MCF 10A (cell line): ENCODE measurements around the gene CAP2. TPM values are rescaled to one million over a fixed set of nuclear protein-coding genes. Genes with fewer than 3 reads are reported as not detected.

Experiments
- BruUV-seq: library from RNA; stranded (reverse); fragments of 400-500 nt; replicated peaks from 2 replicates; lab custom pipeline; 2021; lab: Mats Ljungman, UMichigan
- CTCF ChIA-PET: fragments of 300-600 bp; sonication (Branson Sonifier 250); formaldehyde crosslinking; extraction: SDS; loops from one replicate; lab custom pipeline; 2021; ENCODE audit warnings: antibody characterized with exemption, inconsistent platforms; lab: Yijun Ruan, JAX
- POLR2A ChIA-PET: fragments of 300-600, 350-650 bp; sonication (Branson Sonifier 250); formaldehyde crosslinking; extraction: SDS; loops from one replicate; lab custom pipeline; 2020; ENCODE audit warnings: antibody characterized with exemption, inconsistent platforms; lab: Yijun Ruan, JAX
- DNase-seq: peaks from one replicate; pipeline ENCODE4 v3.0.0-alpha.2; 2018; ENCODE audit not compliant: unreplicated experiment
- H3K27ac Mint-ChIP-seq: one replicate; pipeline ENCODE4 v1.8.0; 2022; ENCODE audit warnings: mild to moderate bottlenecking, low read depth, mixed read lengths; ENCODE audit not compliant: unreplicated experiment
- H3K27me3 Mint-ChIP-seq: one replicate; pipeline ENCODE4 v1.8.0; 2022; ENCODE audit warnings: mixed read lengths; ENCODE audit not compliant: insufficient read depth, unreplicated experiment
- H3K36me3 Mint-ChIP-seq: one replicate; pipeline ENCODE4 v1.8.0; 2022; ENCODE audit warnings: mild to moderate bottlenecking, moderate library complexity, mixed read lengths; ENCODE audit not compliant: insufficient read depth, unreplicated experiment
- H3K4me1 Mint-ChIP-seq: one replicate; pipeline ENCODE4 v1.8.0; 2022; ENCODE audit warnings: mixed read lengths; ENCODE audit not compliant: insufficient read depth, unreplicated experiment
- H3K4me3 Mint-ChIP-seq: one replicate; pipeline ENCODE4 v1.8.0; 2022; ENCODE audit warnings: mild to moderate bottlenecking, moderate library complexity, mixed read lengths; ENCODE audit not compliant: unreplicated experiment
- H3K9me3 Mint-ChIP-seq: one replicate; pipeline ENCODE4 v1.8.0; 2022; ENCODE audit warnings: mixed read lengths; ENCODE audit not compliant: unreplicated experiment
- CTCF ChIP-seq: fragments of 200-600 bp; IDR thresholded peaks from one replicate; pipeline ENCODE4 v1.8.0; 2022; ENCODE audit warnings: antibody characterized with exemption, mild to moderate bottlenecking; ENCODE audit not compliant: unreplicated experiment
- intact Hi-C: fragments of 100-400 bp; cut with micrococcal nuclease; formaldehyde crosslinking; loops from 2 replicates; pipeline ENCODE4 v1.14.1; 2022
- total RNA-seq: library from RNA; stranded (reverse); gene quantifications from 2 replicates; pipeline ENCODE4 v1.2.3, GENCODE V29; 2022

CAP2 gene
- total RNA-seq, 1 experiment from 2014 or later = 12.3 TPM

DNA sequence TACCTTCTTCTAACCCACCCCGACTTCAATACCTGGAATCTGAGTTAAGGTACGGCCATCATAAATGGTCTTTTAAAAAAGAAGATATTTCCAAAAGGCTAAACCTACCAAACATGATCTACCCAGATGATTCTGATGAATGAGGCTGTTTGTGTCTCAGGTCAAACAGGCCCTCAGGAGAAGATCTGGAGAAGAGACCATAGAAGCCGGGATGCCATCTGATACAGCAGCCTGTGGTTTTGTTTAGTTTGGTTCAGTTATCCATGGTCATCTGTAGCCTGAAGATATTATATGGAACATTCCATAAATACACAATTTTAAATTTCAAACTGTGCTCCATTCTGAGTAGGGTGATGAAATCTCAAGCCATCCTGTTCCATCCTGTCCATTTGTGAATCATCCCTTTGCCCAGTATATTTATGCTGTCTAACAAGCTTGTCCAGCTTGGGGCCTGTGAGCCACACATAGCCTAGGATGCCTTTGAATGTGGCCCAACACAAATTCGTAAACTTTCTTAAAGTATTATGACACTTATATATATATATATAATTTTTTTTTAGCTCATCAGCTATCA, 4.0 kb upstream of the CAP2 start:
- Mint-ChIP-seq H3K9me3 (no peaks in the 10 kb centered on the region), H3K27ac (peak overlapping the region; percentile 36)
- intact Hi-C loops = no loop called here

GRCh38 chr6:17390276-17390675, 3.1 kb upstream of the CAP2 start:
- BruUV-seq = no TSS peak
- Mint-ChIP-seq H3K27ac (peak overlapping the region; percentile 36), H3K4me1 (peaks cover 26% of the 10 kb centered on the region), H3K27me3 (no peaks in the 10 kb centered on the region), H3K9me3 (no peaks in the 10 kb centered on the region), H3K36me3 (no peaks in the 10 kb centered on the region), H3K4me3 (no peak overlapping the region)
- no peak for TF ChIP-seq CTCF
- CTCF ChIA-PET = interaction anchor here (0.6 to 0.7 kb wide), 3 partner anchors 10 to 1959 kb away, joined by 3 to 4 read pairs (median 3); no protein-coding TSS in a partner anchor
- intact Hi-C loops = loop anchor here (5.0 to 10.0 kb wide), 2 partner anchors 108 to 185 kb away; partner anchors contain the start of gene RBM24
- POLR2A ChIA-PET = no interaction called here
- DNase-seq = no peak

More for the DNA sequence above, 4.0 kb upstream of the CAP2 start:
- POLR2A ChIA-PET = no interaction called here
- CTCF ChIA-PET = interaction anchor here (0.6 to 0.7 kb wide), 2 partner anchors 1207 to 1958 kb away, joined by 3 to 4 read pairs; no protein-coding TSS in a partner anchor
- no peaks in the 10 kb centered on the region for H3K36me3 Mint-ChIP-seq
- TSS peak; percentile 82 for BruUV-seq
- H3K27me3 Mint-ChIP-seq = no peaks in the 10 kb centered on the region
- H3K4me1 Mint-ChIP-seq = peaks cover 22% of the 10 kb centered on the region
- no peak for TF ChIP-seq CTCF
- peak; percentile 60 for DNase-seq
- H3K4me3 Mint-ChIP-seq = no peak overlapping the region

DNA sequence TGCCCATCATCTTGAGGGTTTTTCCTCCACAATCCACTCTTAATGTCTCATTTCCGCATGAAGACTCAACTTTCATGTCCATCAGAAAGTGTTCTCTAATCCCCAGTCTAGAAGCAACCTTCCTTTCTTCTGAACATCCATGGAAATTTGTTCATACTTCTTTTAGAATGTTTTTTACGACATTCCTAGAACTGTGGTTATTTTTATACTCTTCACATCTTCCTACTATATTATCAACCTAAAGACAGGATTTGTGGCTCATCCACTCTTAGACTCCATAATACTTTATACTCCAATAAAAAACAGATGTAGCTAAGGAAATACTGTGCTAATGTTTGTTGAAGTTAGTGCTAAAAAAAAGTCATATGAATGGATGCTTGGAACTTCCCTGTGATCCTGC, 1.4 kb upstream of the CAP2 start:
- TF ChIP-seq CTCF = no peak
- no TSS peak for BruUV-seq
- CTCF ChIA-PET = no interaction called here
- Mint-ChIP-seq H3K27ac (no peak overlapping the region), H3K36me3 (no peaks in the 10 kb centered on the region), H3K27me3 (no peaks in the 10 kb centered on the region), H3K4me1 (peaks cover 21% of the 10 kb centered on the region), H3K9me3 (no peaks in the 10 kb centered on the region), H3K4me3 (no peak overlapping the region)
- intact Hi-C loops = loop anchor here (5.0 to 10.0 kb wide), 2 partner anchors 110 to 183 kb away; partner anchors contain the start of gene RBM24
- POLR2A ChIA-PET = no interaction called here
- DNase-seq = no peak

- no peak for TF ChIP-seq CTCF
- ChIA-PET CTCF (no interaction called here), POLR2A (interaction anchor here (0.7 to 1.6 kb wide), 5 partner anchors 12 to 153 kb away, joined by 3 to 4 read pairs (median 3); no protein-coding TSS in a partner anchor)
- DNase-seq = peak; percentile 83
- H3K27ac Mint-ChIP-seq = peak overlapping the region; percentile 29
- BruUV-seq = no TSS peak
- peak overlapping the region; percentile 93 for H3K4me3 Mint-ChIP-seq
- no peaks in the 10 kb centered on the region for H3K9me3 Mint-ChIP-seq
- no peaks in the 10 kb centered on the region for H3K36me3 Mint-ChIP-seq
- H3K4me1 Mint-ChIP-seq = peaks cover 22% of the 10 kb centered on the region
- no peaks in the 10 kb centered on the region for H3K27me3 Mint-ChIP-seq
- intact Hi-C loops = loop anchor here (5.0 to 10.0 kb wide), 2 partner anchors 112 to 181 kb away; partner anchors contain the start of gene RBM24
Measured at GRCh38 chr6:17393892-17394631, 667 bp downstream of the CAP2 start.
